Glutamatergic neuron (in vitro differentiated cells): Measurements from ENCODE around the gene GPR132. TPM values are rescaled to one million over a fixed set of nuclear protein-coding genes. Genes with fewer than 3 reads are reported as not detected.
"Not testable (repeated sequence)": the region's sequence is repeated elsewhere in the genome, so short reads cannot be mapped to it uniquely, and the experiment has no call there.

Experiments
- DNase-seq: peaks from one replicate; pipeline ENCODE4 v3.0.0; 2022
- H3K27ac Mint-ChIP-seq: one replicate; pipeline ENCODE4 v1.8.0; 2020; ENCODE audit warnings: mild to moderate bottlenecking, mixed read lengths, inconsistent platforms; ENCODE audit not compliant: unreplicated experiment
- H3K27me3 Mint-ChIP-seq: one replicate; pipeline ENCODE4 v1.8.0; 2020; ENCODE audit warnings: mild to moderate bottlenecking, moderate library complexity, mixed read lengths, inconsistent platforms; ENCODE audit not compliant: unreplicated experiment
- H3K36me3 Mint-ChIP-seq: one replicate; pipeline ENCODE4 v1.8.0; 2020; ENCODE audit warnings: mild to moderate bottlenecking, mixed read lengths, inconsistent platforms; ENCODE audit not compliant: unreplicated experiment
- H3K4me1 Mint-ChIP-seq: one replicate; pipeline ENCODE4 v1.8.0; 2020; ENCODE audit warnings: mild to moderate bottlenecking, low read depth, mixed read lengths, inconsistent platforms; ENCODE audit not compliant: unreplicated experiment
- H3K4me3 Mint-ChIP-seq: one replicate; pipeline ENCODE4 v1.8.0; 2020; ENCODE audit warnings: mild to moderate bottlenecking, mixed read lengths, inconsistent platforms; ENCODE audit not compliant: unreplicated experiment
- H3K9me3 Mint-ChIP-seq: one replicate; pipeline ENCODE4 v1.8.0; 2020; ENCODE audit warnings: mild to moderate bottlenecking, moderate library complexity, mixed read lengths, inconsistent platforms; ENCODE audit not compliant: unreplicated experiment
- total RNA-seq: library from RNA; stranded (reverse); fragmentation: NEBNext Ultra II Directional; extraction: Animal tissue kit (Norgen Biotek cat#: 25700); gene quantifications from one replicate; pipeline ENCODE4 v1.2.1, GENCODE V29; 2021; ENCODE audit not compliant: unreplicated experiment
- TF ChIP-seq, protein P1 (sequence below): fragments of 200-600 bp; sonication (generic); IDR thresholded peaks from one replicate; pipeline ENCODE4 v1.5.0; 2021; ENCODE audit not compliant: partially characterized antibody, unreplicated experiment

The GPR132 gene
- total RNA-seq, 1 donor from 2014 or later = not detected

DNA sequence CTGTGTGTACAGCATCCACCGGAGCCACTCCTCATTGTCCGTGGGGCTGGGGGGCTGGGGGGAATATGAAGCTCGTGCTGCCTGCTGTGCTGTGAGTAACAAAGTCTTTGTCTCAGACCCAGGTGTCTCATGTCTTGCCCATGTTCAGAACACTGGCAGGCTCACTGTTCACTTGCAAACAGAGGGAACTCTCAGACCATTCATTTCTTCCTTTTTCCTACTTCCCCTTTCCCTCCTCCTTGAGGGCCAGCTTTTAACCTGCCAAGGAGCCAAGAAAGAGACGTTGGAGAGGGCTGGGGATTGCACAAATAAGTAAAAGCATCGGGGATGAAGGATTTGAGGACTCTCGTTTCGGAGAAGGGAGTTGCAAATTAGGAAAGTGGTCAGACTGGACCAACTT is 21.6 kb downstream of the GPR132 start:
- TF ChIP-seq, protein P1, sequence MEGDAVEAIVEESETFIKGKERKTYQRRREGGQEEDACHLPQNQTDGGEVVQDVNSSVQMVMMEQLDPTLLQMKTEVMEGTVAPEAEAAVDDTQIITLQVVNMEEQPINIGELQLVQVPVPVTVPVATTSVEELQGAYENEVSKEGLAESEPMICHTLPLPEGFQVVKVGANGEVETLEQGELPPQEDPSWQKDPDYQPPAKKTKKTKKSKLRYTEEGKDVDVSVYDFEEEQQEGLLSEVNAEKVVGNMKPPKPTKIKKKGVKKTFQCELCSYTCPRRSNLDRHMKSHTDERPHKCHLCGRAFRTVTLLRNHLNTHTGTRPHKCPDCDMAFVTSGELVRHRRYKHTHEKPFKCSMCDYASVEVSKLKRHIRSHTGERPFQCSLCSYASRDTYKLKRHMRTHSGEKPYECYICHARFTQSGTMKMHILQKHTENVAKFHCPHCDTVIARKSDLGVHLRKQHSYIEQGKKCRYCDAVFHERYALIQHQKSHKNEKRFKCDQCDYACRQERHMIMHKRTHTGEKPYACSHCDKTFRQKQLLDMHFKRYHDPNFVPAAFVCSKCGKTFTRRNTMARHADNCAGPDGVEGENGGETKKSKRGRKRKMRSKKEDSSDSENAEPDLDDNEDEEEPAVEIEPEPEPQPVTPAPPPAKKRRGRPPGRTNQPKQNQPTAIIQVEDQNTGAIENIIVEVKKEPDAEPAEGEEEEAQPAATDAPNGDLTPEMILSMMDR = no peak
- H3K27me3 Mint-ChIP-seq = peaks cover 5% of the 10 kb centered on the region
- H3K9me3 Mint-ChIP-seq = peaks cover 5% of the 10 kb centered on the region
- DNase-seq = no peak
- H3K27ac Mint-ChIP-seq = no peak overlapping the region
- H3K4me1 Mint-ChIP-seq = no peaks in the 10 kb centered on the region
- H3K36me3 Mint-ChIP-seq = no peaks in the 10 kb centered on the region
- no peak overlapping the region for H3K4me3 Mint-ChIP-seq

DNA sequence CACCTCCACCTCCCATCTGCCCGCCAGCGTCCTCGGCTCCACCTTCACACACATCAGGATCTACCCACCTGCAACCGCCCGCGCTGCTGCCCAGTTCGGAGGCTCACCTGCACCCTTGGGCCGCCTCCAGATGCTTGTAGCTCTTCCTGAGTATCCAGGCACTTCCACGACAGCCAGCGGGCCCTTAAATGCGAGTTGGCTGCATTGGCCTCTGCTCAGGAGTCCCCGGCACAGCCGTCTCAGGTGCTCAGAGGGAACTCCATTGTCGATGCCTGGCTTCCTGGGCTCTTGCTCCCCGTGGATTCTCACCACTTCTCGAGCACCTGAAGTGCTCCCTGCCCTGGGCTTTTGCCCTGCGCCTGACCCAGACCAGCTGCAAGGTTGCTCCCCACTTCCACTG is 22.4 kb downstream of the GPR132 start:
- no peak overlapping the region for H3K4me3 Mint-ChIP-seq
- no peak for DNase-seq
- no peaks in the 10 kb centered on the region for H3K36me3 Mint-ChIP-seq
- TF ChIP-seq, protein P1 = no peak
- H3K4me1 Mint-ChIP-seq = no peaks in the 10 kb centered on the region
- peaks cover 5% of the 10 kb centered on the region for H3K9me3 Mint-ChIP-seq
- H3K27ac Mint-ChIP-seq = no peak overlapping the region
- H3K27me3 Mint-ChIP-seq = peaks cover 5% of the 10 kb centered on the region

DNA sequence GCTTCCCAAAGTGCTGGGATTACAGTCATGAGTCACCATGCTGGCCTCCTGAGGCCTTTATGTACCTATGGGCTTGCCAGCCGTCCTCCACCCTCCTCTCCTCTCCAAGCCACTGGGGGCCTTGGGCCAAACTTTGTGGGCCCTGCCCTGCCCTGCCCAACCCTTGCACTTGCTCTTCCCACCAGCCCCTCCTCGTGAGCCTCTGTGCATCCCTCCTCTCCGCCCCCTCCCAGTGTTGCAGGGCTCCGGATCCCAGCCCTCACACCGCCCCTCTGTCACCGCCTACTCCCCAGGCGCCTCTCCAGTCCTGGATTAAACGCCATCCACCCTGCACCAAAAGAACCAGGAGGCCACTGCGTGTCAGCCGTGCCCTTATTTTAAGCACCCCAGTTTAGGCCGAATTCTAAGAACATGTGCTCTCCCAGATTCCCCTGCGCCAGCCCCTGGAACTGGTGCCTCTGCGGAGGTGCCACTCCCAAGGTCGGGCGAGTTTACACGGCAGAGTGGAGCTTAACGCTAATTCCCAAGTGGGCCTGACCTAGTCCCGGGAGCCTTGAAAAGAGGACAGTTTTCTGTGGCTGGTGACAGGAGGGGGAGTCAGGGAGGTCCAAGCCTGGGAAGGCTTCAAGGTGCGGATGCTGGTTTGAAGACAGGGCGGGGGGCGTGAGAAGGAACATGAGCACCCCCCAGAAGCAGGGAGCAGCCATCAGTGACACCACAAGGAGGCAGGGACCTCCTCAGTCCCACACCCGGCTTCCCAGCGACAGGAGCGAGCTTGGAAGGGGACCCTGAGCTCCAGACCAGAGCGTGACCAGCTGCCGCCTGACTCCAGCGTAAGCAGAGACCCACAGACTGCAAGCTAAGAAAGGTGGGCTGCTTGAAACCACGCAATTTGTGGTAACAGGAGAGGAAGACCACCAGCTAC is 23.1 kb downstream of the GPR132 start:
- TF ChIP-seq, protein P1 = no peak
- H3K36me3 Mint-ChIP-seq = no peaks in the 10 kb centered on the region
- H3K27ac Mint-ChIP-seq = no peak overlapping the region
- peaks cover 5% of the 10 kb centered on the region for H3K27me3 Mint-ChIP-seq
- no peak overlapping the region for H3K4me3 Mint-ChIP-seq
- H3K4me1 Mint-ChIP-seq = no peaks in the 10 kb centered on the region
- H3K9me3 Mint-ChIP-seq = peaks cover 5% of the 10 kb centered on the region
- no peak for DNase-seq

DNA sequence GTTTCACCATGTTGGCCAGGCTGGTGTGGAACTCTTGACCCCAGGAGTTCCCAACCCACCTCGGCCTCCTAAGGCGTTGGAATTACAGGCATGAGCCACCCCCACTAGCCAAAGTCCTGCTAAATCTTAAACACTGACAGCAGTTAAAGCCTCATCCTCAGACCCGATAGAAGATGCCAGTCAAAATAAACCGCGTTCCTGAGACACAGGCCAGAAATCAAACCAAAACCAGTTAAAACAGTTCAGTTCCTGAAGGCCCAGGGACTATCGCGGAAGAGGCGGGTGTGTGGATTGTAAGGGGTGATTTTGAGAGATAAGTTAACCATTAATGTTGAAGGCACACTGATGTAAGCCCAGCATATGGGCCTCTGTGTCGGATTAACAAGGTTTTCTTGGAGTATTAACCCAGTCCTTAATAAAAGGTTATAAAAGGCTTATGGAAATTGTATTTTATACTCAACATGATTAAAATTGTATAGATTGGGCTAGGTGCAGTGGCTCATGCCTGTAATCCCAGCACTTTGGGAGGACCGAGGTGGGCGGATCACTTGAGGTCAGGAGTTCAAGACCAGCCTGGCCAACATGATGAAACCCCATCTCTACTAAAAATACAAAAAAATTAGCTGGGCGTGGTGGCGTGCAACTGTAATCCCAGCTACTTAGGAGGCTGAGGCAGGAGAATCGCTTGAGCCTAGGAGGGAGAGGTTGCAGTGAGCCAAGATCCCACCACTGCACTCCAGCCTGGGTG is 25.6 kb downstream of the GPR132 start:
- no peaks in the 10 kb centered on the region for H3K4me1 Mint-ChIP-seq
- TF ChIP-seq, protein P1 = no peak
- H3K9me3 Mint-ChIP-seq = peaks cover 2% of the 10 kb centered on the region
- no peak overlapping the region for H3K4me3 Mint-ChIP-seq
- no peak for DNase-seq
- no peak overlapping the region for H3K27ac Mint-ChIP-seq
- no peaks in the 10 kb centered on the region for H3K36me3 Mint-ChIP-seq
- H3K27me3 Mint-ChIP-seq = peaks cover 1% of the 10 kb centered on the region

DNA sequence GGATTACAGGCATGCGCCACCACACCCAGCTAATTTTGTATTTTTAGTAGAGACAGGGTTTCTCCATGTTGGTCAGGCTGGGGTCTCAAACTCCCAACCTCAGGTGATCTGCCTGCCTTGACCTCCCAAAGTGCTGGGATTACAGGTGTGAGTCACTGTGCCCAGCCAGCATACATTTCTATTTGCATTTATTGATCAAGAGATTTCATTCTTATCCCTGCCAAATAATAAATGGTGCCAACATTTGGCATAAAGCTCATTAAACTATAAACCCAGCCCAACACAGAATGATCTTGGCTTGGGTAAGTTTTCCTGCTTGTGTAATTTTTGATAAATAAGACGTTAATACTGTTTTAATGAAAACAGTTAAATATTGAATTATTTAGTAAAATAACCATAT is 29.6 kb downstream of the GPR132 start:
- not testable (repeated sequence) for H3K4me3 Mint-ChIP-seq, H3K27ac Mint-ChIP-seq, H3K4me1 Mint-ChIP-seq, DNase-seq, H3K9me3 Mint-ChIP-seq, H3K27me3 Mint-ChIP-seq
- H3K36me3 Mint-ChIP-seq = peaks cover 12% of the 10 kb centered on the region
